Parathyroid adenoma (tissue), 2 donors: ENCODE data around the gene ECI2.
A peak's percentile ranks its signal among the peaks of the same experiment; 100 is the strongest.

ENCODE experiments used
- H2AFZ ChIP-seq: fragments of 300-600 bp; sonication (generic); one replicate; pipeline ENCODE4 v1.7.0; 2017; ENCODE audit warnings: antibody characterized with exemption, mild to moderate bottlenecking
- H3K27ac ChIP-seq: fragments of 300-600 bp; sonication (generic); one replicate; pipeline ENCODE4 v1.7.0; 2017
- H3K27me3 ChIP-seq: fragments of 300-600 bp; sonication (generic); one replicate; pipeline ENCODE4 v1.7.0; 2017; ENCODE audit warnings: low read length; ENCODE audit not compliant: control insufficient read depth, insufficient read depth
- H3K36me3 ChIP-seq: fragments of 300-600 bp; sonication (generic); one replicate; pipeline ENCODE4 v1.7.0; 2017; ENCODE audit warnings: low read length; ENCODE audit not compliant: control insufficient read depth, insufficient read depth
- H3K4me1 ChIP-seq: fragments of 300-600 bp; sonication (generic); one replicate; pipeline ENCODE4 v1.7.0; 2017; ENCODE audit warnings: control low read depth
- H3K4me2 ChIP-seq: fragments of 300-600 bp; sonication (generic); one replicate; pipeline ENCODE4 v1.7.0; 2017; ENCODE audit warnings: low read length
- H3K4me3 ChIP-seq: fragments of 300-600 bp; sonication (generic); one replicate; pipeline ENCODE4 v1.7.0; 2017; ENCODE audit warnings: low read depth, low read length
- H3K79me2 ChIP-seq: fragments of 300-600 bp; sonication (generic); one replicate; pipeline ENCODE4 v1.7.0; 2017; ENCODE audit warnings: control low read depth
- H3K9ac ChIP-seq: fragments of 300-600 bp; sonication (generic); one replicate; pipeline ENCODE4 v1.7.0; 2017; ENCODE audit warnings: mild to moderate bottlenecking
- H3K9me3 ChIP-seq: fragments of 300-600 bp; sonication (generic); one replicate; pipeline ENCODE4 v1.7.0; 2017; ENCODE audit warnings: low read length; ENCODE audit not compliant: control insufficient read depth
- CTCF ChIP-seq: fragments of 300-600 bp; sonication (generic); IDR thresholded peaks from one replicate; pipeline ENCODE4 v1.7.0; 2017; ENCODE audit warnings: antibody characterized with exemption, mild to moderate bottlenecking
- donor health status: primary hyperparathyroidism.

ECI2 gene

GRCh38 chr6:4145083-4145482, 9.7 kb upstream of the ECI2 start:
- no peaks in the 10 kb centered on the region for H3K36me3 ChIP-seq
- H3K9me3 ChIP-seq: no peaks in the 10 kb centered on the region
- no peak for TF ChIP-seq CTCF
- no peak overlapping the region for H2AFZ ChIP-seq
- no peak overlapping the region for H3K4me3 ChIP-seq
- H3K27me3 ChIP-seq: no peaks in the 10 kb centered on the region
- H3K79me2 ChIP-seq: no peaks in the 10 kb centered on the region
- no peak overlapping the region for H3K27ac ChIP-seq
- no peak overlapping the region for H3K9ac ChIP-seq
- H3K4me2 ChIP-seq: no peak overlapping the region
- H3K4me1 ChIP-seq: no peaks in the 10 kb centered on the region

- H3K9ac ChIP-seq: no peak overlapping the region
- no peak overlapping the region for H3K4me2 ChIP-seq
- H3K9me3 ChIP-seq: no peaks in the 10 kb centered on the region
- H3K27me3 ChIP-seq: no peaks in the 10 kb centered on the region
- no peaks in the 10 kb centered on the region for H3K79me2 ChIP-seq
- peaks cover 5% of the 10 kb centered on the region for H3K4me1 ChIP-seq
- no peak for TF ChIP-seq CTCF
- H3K27ac ChIP-seq: no peak overlapping the region
- H3K36me3 ChIP-seq: no peaks in the 10 kb centered on the region
- H2AFZ ChIP-seq: no peak overlapping the region
- H3K4me3 ChIP-seq: no peak overlapping the region
These were observed 3.9 kb upstream of the ECI2 start for GRCh38 chr6:4139272-4139671.

- no peaks in the 10 kb centered on the region for H3K9me3 ChIP-seq
- no peak overlapping the region for H3K27ac ChIP-seq
- no peak overlapping the region for H2AFZ ChIP-seq
- no peaks in the 10 kb centered on the region for H3K79me2 ChIP-seq
- H3K4me2 ChIP-seq: no peak overlapping the region
- no peak for TF ChIP-seq CTCF
- no peak overlapping the region for H3K4me3 ChIP-seq
- H3K27me3 ChIP-seq: no peaks in the 10 kb centered on the region
- H3K4me1 ChIP-seq: peaks cover 7% of the 10 kb centered on the region
- H3K9ac ChIP-seq: no peak overlapping the region
- H3K36me3 ChIP-seq: no peaks in the 10 kb centered on the region
These were observed 2.8 kb upstream of the ECI2 start for GRCh38 chr6:4138186-4138585.

- H3K36me3 ChIP-seq: no peaks in the 10 kb centered on the region
- peak overlapping the region; percentile 69 for H3K27ac ChIP-seq
- no peaks in the 10 kb centered on the region for H3K79me2 ChIP-seq
- peak overlapping the region; percentile 97 for H3K4me2 ChIP-seq
- no peaks in the 10 kb centered on the region for H3K27me3 ChIP-seq
- no peaks in the 10 kb centered on the region for H3K9me3 ChIP-seq
- H2AFZ ChIP-seq: peak overlapping the region; percentile 95
- peaks cover 7% of the 10 kb centered on the region for H3K4me1 ChIP-seq
- peak overlapping the region; percentile 85 for H3K4me3 ChIP-seq
- no peak for TF ChIP-seq CTCF
- no peak overlapping the region for H3K9ac ChIP-seq
These were observed 1.0 kb upstream of the ECI2 start for GRCh38 chr6:4136354-4136831.

- H3K4me1 ChIP-seq: peaks cover 7% of the 10 kb centered on the region
These were observed 434 bp upstream of the ECI2 start for GRCh38 chr6:4135665-4136353.

More at GRCh38 chr6:4135665-4136353, 434 bp upstream of the ECI2 start:
- H3K27me3 ChIP-seq: no peaks in the 10 kb centered on the region
- no peak for TF ChIP-seq CTCF
- H3K9me3 ChIP-seq: no peaks in the 10 kb centered on the region
- H3K4me2 ChIP-seq: peak overlapping the region; percentile 97
- peak overlapping the region; percentile 85 for H3K4me3 ChIP-seq
- H3K79me2 ChIP-seq: no peaks in the 10 kb centered on the region
- H3K36me3 ChIP-seq: no peaks in the 10 kb centered on the region
- H3K27ac ChIP-seq: peak overlapping the region; percentile 69
- H3K9ac ChIP-seq: no peak overlapping the region
- peak overlapping the region; percentile 95 for H2AFZ ChIP-seq
